BLaER1 (cell line): ENCODE data around the gene KIAA2012.

Experiments used
- H3K27ac ChIP-seq: shearing (Covaris generic); formaldehyde crosslinking; 2 replicates; pipeline ENCODE4 v1.8.1; 2022
- H3K27me3 ChIP-seq: shearing (Covaris generic); formaldehyde crosslinking; 2 replicates; pipeline ENCODE4 v1.8.1; 2022
- H3K36me3 ChIP-seq: shearing (Covaris generic); formaldehyde crosslinking; 2 replicates; pipeline ENCODE4 v1.8.1; 2022
- H3K4me1 ChIP-seq: shearing (Covaris generic); formaldehyde crosslinking; 2 replicates; pipeline ENCODE4 v1.8.1; 2022
- H3K4me2 ChIP-seq: shearing (Covaris generic); formaldehyde crosslinking; 2 replicates; pipeline ENCODE4 v1.8.1; 2022
- H3K4me3 ChIP-seq: shearing (Covaris generic); formaldehyde crosslinking; 2 replicates; pipeline ENCODE4 v1.8.1; 2022
- H3K9ac ChIP-seq: shearing (Covaris generic); formaldehyde crosslinking; 2 replicates; pipeline ENCODE4 v1.8.1; 2022
- H3K9me3 ChIP-seq: shearing (Covaris generic); formaldehyde crosslinking; 2 replicates; pipeline ENCODE4 v1.8.1; 2022
- H4K20me1 ChIP-seq: shearing (Covaris generic); formaldehyde crosslinking; 2 replicates; pipeline ENCODE4 v1.8.1; 2022
- Cebpa-rat ChIP-seq: shearing (Covaris generic); IDR thresholded peaks from 2 replicates; pipeline ENCODE4 v1.8.1; 2022

KIAA2012 gene

DNA sequence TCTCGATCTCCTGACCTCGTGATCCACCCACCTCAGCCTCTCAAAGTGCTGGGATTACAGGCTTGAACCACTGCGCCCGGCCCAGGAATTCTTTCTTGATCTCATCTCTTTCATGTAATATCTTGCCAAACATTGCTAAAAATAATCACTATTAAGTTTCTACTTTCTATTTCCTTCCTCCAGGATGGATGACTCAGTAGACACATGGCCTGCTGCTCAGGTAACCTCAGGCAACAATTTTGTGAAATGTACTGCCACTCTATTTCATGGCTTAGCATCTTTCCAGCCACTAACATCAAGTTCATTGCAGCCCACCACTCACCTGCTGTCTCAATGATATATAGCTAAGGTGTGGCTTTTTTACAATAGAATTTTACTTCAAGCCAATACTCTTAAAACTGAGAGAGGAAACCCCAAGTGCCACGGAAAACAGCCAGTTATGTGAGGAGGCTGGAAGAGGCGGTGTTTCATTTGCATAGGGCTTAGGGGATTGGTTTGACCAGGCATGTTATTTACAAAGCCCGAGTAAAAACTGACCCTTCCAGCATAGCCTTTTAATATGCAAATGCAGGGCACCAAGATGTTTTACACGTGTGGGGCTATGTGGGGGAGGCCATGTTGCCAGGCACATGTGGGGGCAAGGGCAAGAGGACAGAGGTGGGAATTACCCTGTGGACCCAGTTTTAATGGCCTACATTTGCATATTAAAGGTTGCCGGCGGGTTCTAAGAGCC is 176.6 kb downstream of the KIAA2012 start:
- no peak for TF ChIP-seq Cebpa-rat
- Histone ChIP-seq H4K20me1 (no peaks in the 10 kb centered on the region), H3K27ac (no peak overlapping the region), H3K4me1 (no peaks in the 10 kb centered on the region), H3K9ac (no peak overlapping the region), H3K4me2 (no peak overlapping the region), H3K36me3 (no peaks in the 10 kb centered on the region), H3K27me3 (no peaks in the 10 kb centered on the region), H3K9me3 (peaks cover 12% of the 10 kb centered on the region), H3K4me3 (no peak overlapping the region)

DNA sequence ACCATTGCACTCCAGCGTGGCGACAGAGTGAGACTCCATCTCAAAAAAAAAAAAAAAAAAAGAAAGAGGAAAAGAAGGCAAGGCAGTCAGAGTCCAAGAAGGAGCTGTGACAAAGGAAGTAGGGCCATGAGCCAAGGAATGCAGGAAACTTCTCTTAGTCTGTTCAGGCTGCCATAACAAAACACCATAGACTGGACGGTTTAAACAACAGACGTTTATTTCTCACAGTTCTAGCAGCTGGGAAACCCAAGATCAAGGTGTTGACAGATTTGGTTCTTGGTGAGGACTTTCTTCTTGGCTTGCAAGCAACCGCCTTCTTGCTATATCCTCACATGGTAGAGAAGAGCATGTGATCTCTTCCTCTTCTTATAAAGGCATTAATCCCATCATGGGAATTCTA is 178.4 kb downstream of the KIAA2012 start:
- Histone ChIP-seq H3K4me2 (no peak overlapping the region), H3K4me3 (no peak overlapping the region), H3K27ac (no peak overlapping the region), H3K27me3 (no peaks in the 10 kb centered on the region), H4K20me1 (no peaks in the 10 kb centered on the region), H3K9me3 (peaks cover 12% of the 10 kb centered on the region), H3K9ac (no peak overlapping the region), H3K4me1 (no peaks in the 10 kb centered on the region), H3K36me3 (no peaks in the 10 kb centered on the region)
- no peak for TF ChIP-seq Cebpa-rat
